ENCODE data around the gene ABHD16A.

ABHD16A gene

GRCh38 chr6:31680226-31681134, 22.6 kb downstream of the ABHD16A start, which contains the start of gene LY6G5C:
Gene LY6G5C (minus strand): TSS chr6:31681067. CDS start chr6:31680373, 694 bp downstream.
- H3K27ac ChIP-seq (ENCODE audit: poor library complexity, severe bottlenecking), result peak within 1 kb of the TSS; percentile 52
- H3K27me3 ChIP-seq (ENCODE audit: insufficient read depth, poor library complexity, severe bottlenecking), result no peaks in the 10 kb centered on the region

GRCh38 chr6:31677955-31678354, 25.2 kb downstream of the ABHD16A start:
- no peaks in the 10 kb centered on the region for H3K27me3 ChIP-seq (ENCODE audit: insufficient read depth, poor library complexity, severe bottlenecking)
- H3K4me3 ChIP-seq (ENCODE audit: severe bottlenecking), result no peak overlapping the region
- no peaks in the 10 kb centered on the region; the same call in 1 of the 2 replicates for H3K36me3 ChIP-seq (ENCODE audit: low read depth)
- no peak for ATAC-seq (ENCODE audit: low read depth)
- no peak for DNase-seq (ENCODE audit: low spot score)
- no peak for TF ChIP-seq CTCF (IDR thresholded peaks at IDR 0.05; ENCODE audit: poor library complexity, severe bottlenecking)
- H3K9me3 ChIP-seq (ENCODE audit: severe bottlenecking), result no peaks in the 10 kb centered on the region
- H3K4me1 ChIP-seq (ENCODE audit: insufficient read depth, poor library complexity, severe bottlenecking), result no peaks in the 10 kb centered on the region
- no peak overlapping the region for H3K27ac ChIP-seq (ENCODE audit: poor library complexity, severe bottlenecking)

More at GRCh38 chr6:31680226-31681134, 22.6 kb downstream of the ABHD16A start, which contains the start of gene LY6G5C:
- no peak for DNase-seq (ENCODE audit: low spot score)
- H3K4me3 ChIP-seq (ENCODE audit: severe bottlenecking), result peak within 1 kb of the TSS; percentile 33
- TF ChIP-seq CTCF (IDR thresholded peaks at IDR 0.05; ENCODE audit: poor library complexity, severe bottlenecking), result peak; percentile 79
- no peaks in the 10 kb centered on the region for H3K9me3 ChIP-seq (ENCODE audit: severe bottlenecking)
- no peaks in the 10 kb centered on the region for H3K36me3 ChIP-seq (ENCODE audit: low read depth)
- no peaks in the 10 kb centered on the region for H3K4me1 ChIP-seq (ENCODE audit: insufficient read depth, poor library complexity, severe bottlenecking)
- ATAC-seq (ENCODE audit: low read depth), result peak; percentile 77

GRCh38 chr6:31676904-31677303, 26.2 kb downstream of the ABHD16A start:
- H3K9me3 ChIP-seq (ENCODE audit: severe bottlenecking), result no peaks in the 10 kb centered on the region
- ATAC-seq (ENCODE audit: low read depth), result no peak
- DNase-seq (ENCODE audit: low spot score), result no peak
- H3K4me1 ChIP-seq (ENCODE audit: insufficient read depth, poor library complexity, severe bottlenecking), result no peaks in the 10 kb centered on the region
- no peak for TF ChIP-seq CTCF (IDR thresholded peaks at IDR 0.05; ENCODE audit: poor library complexity, severe bottlenecking)
- H3K36me3 ChIP-seq (ENCODE audit: low read depth), result peaks cover 9% of the 10 kb centered on the region
- no peak overlapping the region for H3K4me3 ChIP-seq (ENCODE audit: severe bottlenecking)
- H3K27me3 ChIP-seq (ENCODE audit: insufficient read depth, poor library complexity, severe bottlenecking), result no peaks in the 10 kb centered on the region
- H3K27ac ChIP-seq (ENCODE audit: poor library complexity, severe bottlenecking), result no peak overlapping the region

GRCh38 chr6:31676322-31676903, 26.7 kb downstream of the ABHD16A start:
- no peaks in the 10 kb centered on the region for H3K4me1 ChIP-seq (ENCODE audit: insufficient read depth, poor library complexity, severe bottlenecking)

More at GRCh38 chr6:31676322-31676903, 26.7 kb downstream of the ABHD16A start:
- Histone ChIP-seq H3K27ac (ENCODE audit: poor library complexity, severe bottlenecking) (no peak overlapping the region), H3K9me3 (ENCODE audit: severe bottlenecking) (no peaks in the 10 kb centered on the region), H3K36me3 (ENCODE audit: low read depth) (peaks cover 14% of the 10 kb centered on the region), H3K27me3 (ENCODE audit: insufficient read depth, poor library complexity, severe bottlenecking) (no peaks in the 10 kb centered on the region), H3K4me3 (ENCODE audit: severe bottlenecking) (no peak overlapping the region)
- ATAC-seq (ENCODE audit: low read depth) (no peak), DNase-seq (ENCODE audit: low spot score) (no peak)
- no peak for TF ChIP-seq CTCF (IDR thresholded peaks at IDR 0.05; ENCODE audit: poor library complexity, severe bottlenecking)
